ENCODE measurements around the gene LLGL2.
"Not testable (repeated sequence)": the region's sequence is repeated elsewhere in the genome, so short reads cannot be mapped to it uniquely, and the experiment has no call there.

Gene LLGL2, protein sequence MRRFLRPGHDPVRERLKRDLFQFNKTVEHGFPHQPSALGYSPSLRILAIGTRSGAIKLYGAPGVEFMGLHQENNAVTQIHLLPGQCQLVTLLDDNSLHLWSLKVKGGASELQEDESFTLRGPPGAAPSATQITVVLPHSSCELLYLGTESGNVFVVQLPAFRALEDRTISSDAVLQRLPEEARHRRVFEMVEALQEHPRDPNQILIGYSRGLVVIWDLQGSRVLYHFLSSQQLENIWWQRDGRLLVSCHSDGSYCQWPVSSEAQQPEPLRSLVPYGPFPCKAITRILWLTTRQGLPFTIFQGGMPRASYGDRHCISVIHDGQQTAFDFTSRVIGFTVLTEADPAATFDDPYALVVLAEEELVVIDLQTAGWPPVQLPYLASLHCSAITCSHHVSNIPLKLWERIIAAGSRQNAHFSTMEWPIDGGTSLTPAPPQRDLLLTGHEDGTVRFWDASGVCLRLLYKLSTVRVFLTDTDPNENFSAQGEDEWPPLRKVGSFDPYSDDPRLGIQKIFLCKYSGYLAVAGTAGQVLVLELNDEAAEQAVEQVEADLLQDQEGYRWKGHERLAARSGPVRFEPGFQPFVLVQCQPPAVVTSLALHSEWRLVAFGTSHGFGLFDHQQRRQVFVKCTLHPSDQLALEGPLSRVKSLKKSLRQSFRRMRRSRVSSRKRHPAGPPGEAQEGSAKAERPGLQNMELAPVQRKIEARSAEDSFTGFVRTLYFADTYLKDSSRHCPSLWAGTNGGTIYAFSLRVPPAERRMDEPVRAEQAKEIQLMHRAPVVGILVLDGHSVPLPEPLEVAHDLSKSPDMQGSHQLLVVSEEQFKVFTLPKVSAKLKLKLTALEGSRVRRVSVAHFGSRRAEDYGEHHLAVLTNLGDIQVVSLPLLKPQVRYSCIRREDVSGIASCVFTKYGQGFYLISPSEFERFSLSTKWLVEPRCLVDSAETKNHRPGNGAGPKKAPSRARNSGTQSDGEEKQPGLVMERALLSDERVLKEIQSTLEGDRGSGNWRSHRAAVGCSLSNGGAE

DNA sequence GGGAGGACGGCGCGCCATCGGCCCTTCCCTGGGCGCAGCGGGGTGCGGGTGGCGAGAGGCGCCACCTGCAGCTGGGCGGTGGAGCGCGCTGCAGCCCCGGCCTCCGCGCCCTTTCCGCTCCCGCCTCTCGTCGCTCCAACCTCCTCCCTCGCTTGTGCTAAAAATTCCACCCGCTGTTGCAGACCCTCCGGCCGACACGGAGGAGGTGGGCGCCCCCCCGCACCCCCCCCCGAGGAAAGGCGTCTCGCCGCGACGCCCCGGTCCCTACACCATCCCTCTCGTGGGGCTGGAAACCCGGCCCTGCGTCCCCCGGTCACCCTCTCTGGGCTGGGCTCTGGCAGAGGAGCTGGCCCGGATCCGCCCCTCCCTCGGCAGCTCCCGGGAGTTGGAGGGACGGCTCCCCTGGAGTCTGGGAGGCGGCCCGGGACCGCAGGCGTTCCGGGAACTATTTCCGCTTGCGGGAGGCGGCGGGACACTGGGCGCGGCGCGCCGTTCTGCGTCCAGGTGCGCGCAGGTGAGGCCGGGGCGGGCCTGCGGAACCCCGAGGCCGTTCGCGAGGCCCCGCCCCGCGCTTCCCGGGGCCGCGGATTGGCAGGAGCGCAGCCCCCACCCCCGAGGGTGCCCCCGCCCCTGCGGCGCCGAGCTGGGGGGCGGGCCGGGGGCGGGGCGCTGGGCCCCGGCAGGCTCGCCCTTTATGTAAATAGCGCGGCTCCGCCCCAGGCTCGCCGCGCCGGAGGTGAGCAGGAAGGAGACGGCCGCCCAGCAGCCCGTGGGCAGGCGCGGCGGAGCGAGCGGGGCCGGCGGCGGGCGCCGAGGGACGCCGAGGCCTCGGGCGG is at the start of gene LLGL2:
Gene LLGL2 (plus strand): TSS at position 728 of the 836 bp plus-strand sequence. CDS start 17,730 bp downstream, outside the sequence.
- no peak for DNase-seq (ENCODE audit: low read depth)

GRCh38 chr17:75475851-75476250 is 49.6 kb upstream of the LLGL2 start:
- DNase-seq (ENCODE audit: low read depth): no peak

DNA sequence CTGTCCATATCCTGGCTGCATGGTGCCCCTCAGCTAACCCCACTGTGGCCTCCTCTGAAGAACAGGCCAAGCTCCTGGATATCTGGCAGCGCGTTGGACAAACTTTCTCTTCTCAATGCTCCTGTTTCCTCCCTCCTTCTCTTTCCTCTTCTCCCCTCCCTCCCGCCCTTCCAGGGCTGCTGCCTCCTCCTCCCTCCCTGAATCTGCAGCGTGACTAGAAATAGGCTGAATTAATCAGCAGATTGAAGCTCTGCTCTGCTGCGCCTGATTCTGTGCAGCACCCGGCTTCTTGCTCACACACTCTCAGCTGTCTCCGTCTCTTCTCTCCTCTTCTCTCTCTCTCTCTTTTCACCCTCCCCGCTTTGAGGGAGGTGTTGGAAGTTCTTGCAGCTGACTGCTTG is 49.2 kb upstream of the LLGL2 start:
- DNase-seq (ENCODE audit: low read depth): no peak

GRCh38 chr17:75476752-75477489 is 48.6 kb upstream of the LLGL2 start:
- no peak for DNase-seq (ENCODE audit: low read depth)

- not testable (repeated sequence) for DNase-seq (ENCODE audit: low read depth)
Observed at GRCh38 chr17:75477490-75477862, 48.0 kb upstream of the LLGL2 start.

- DNase-seq (ENCODE audit: low read depth): no peak
Observed at GRCh38 chr17:75478508-75478907, 47.0 kb upstream of the LLGL2 start.

GRCh38 chr17:75480281-75480680 is 45.2 kb upstream of the LLGL2 start:
- DNase-seq (ENCODE audit: low read depth): no peak

GRCh38 chr17:75481194-75482068 is 44.1 kb upstream of the LLGL2 start:
- DNase-seq (ENCODE audit: low read depth): no peak

DNA sequence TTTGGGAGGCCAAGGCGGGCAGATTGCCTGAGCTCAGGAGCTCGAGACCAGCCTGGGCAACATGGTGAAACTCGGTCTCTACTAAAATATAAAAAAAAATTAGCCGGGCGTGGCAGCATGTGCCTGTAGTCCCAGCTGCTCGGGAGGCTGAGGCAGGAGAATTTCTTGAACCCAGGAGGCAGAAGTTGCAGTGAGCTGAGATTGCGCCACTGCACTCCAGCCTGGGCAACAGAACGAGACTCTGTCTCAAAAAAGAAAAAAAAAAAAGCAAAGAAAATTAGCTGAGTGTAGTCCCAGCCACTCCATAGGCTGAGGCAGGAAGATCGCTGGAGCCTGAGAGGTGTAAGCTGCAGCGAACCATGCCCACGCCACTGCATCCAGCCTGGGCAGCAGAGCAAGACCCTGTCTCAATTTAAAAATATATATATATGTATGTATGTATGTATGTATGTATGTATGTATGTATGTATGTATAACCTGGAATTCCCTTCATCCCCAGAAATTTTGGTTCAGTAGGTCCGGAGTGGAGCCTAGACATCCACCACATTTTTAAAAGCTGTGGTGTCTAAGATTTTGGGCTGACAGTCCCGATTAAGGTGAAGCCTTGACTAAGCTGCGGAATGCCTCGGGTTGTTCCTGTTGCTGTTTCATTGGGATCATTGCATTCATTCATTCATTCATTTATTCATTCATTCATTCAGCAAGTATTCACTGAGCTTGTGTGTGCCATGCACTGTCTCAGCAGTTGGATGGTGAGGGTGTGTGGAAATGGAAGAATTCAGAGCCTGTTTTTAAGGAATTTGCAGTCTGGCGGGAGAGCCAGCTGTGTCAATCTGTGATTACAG is 43.2 kb upstream of the LLGL2 start:
- DNase-seq (ENCODE audit: low read depth): no peak

- DNase-seq (ENCODE audit: low read depth): no peak
Observed at GRCh38 chr17:75485688-75486087, 39.8 kb upstream of the LLGL2 start.

DNA sequence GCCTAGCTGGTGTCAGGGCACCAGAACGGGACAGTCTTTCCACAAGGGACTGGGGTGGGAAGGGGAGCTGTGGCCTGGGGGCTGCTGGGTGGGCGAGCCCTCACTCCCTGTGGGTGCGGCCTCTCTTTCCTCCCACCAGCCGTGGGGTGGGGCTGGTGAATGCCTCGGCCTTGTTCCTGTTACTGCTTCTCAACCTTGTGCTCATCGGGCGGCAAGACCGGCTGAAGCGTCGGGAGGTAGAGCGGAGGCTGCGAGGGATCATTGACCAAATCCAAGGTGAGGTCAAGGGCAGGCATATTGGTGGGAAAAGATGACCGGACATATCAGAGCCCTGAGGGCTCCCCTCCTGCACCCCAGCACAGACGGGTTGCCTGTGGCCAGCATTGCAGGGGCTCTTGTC is 39.3 kb upstream of the LLGL2 start:
- no peak for DNase-seq (ENCODE audit: low read depth)

GRCh38 chr17:75486951-75487350 is 38.5 kb upstream of the LLGL2 start:
- DNase-seq (ENCODE audit: low read depth): no peak

- no peak for DNase-seq (ENCODE audit: low read depth)
Observed at GRCh38 chr17:75487351-75488070, 38.0 kb upstream of the LLGL2 start.

GRCh38 chr17:75488693-75489510 is 36.6 kb upstream of the LLGL2 start:
- no peak for DNase-seq (ENCODE audit: low read depth)

- no peak for DNase-seq (ENCODE audit: low read depth)
Observed at GRCh38 chr17:75489511-75489955, 36.0 kb upstream of the LLGL2 start.

GRCh38 chr17:75490173-75490743 is 35.2 kb upstream of the LLGL2 start:
- no peak for DNase-seq (ENCODE audit: low read depth)

GRCh38 chr17:75490953-75491649 is 34.4 kb upstream of the LLGL2 start:
- DNase-seq (ENCODE audit: low read depth): no peak
